HS-27A (cell line): Measurements from ENCODE around the gene KRTAP10-2.
"Not testable (repeated sequence)": the region's sequence is repeated elsewhere in the genome, so short reads cannot be mapped to it uniquely, and the experiment has no call there.

Source experiments
- DNase-seq: peaks from one replicate; pipeline ENCODE4 v3.0.0-alpha.2; 2012; ENCODE audit warnings: low read depth, missing footprints

Gene KRTAP10-2

GRCh38 chr21:44583089-44583799 is 31.9 kb upstream of the KRTAP10-2 start:
- DNase-seq, result no peak

DNA sequence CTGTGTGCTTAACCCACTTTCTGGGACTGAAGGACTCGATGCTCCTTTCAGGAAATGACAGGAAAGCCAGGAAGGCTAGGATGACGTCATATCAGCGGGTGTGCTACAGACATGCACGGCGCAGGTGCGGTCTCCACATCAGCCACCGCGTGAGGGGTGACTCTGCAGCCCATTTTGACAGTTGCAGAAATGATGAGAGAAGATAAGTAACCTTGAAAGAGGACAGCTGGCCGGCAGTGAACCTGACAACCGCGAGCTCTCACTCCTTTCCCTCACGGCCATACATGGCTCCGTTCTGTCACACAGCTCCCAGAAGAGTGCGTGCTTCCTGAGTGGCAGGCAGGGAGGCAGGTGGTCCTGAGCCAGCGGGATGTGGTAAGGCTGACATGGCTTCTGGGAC is 30.8 kb upstream of the KRTAP10-2 start:
- DNase-seq, result no peak

DNA sequence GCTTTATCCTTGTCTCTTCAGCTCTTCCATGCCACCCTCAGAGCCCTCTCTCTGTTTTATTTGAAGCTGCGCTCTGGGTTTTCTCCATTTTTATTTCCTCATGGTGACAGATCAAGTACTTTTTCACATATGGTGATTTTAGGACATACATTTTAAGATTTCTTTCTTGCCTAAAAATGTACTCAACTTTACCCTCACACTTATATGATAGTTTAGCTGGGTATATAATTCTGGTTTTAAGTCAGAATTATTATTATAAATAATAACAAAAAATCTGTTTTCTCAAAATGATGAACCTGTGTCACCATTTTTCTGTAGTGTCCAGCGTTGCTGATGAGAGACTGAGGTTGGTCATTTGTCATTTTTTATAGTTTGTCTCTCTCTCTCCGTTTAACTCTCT is 29.9 kb upstream of the KRTAP10-2 start:
- DNase-seq, result no peak

DNA sequence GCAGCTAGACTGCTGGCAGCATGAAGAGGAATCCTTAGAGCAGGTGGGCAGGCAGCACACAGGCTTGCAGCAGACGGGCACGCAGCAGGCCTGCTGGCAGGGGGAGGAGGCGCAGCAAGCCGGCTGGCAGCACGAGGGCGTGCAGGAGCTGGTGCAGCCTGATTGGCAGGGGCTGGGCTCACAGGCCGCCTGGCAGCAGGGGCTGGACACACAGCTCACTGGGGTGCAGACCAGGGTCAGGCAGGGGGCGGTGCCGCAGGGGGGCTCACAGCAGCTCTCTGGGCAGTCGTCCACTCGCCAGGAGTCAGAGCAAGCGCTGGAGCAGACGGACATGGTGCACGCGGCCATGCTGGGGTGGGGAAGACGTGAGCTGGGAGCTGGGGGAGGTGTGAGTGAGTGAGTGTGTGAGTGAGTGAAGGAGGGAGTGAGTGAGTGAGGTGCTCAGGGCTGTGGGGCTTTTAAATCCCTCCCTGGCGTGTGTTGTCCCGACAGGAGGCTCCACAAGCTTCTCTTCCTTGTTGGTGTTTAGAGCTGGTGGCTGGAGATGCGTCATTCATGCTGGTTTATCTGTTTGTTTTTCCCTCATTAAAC is 29.0 kb upstream of the KRTAP10-2 start, which contains the start of gene KRTAP10-5:
TSS of gene KRTAP10-5 (minus strand) at position 374 of the 591 bp plus-strand sequence. CDS start at position 348, 26 bp downstream.
- DNase-seq, result not testable (repeated sequence)

DNA sequence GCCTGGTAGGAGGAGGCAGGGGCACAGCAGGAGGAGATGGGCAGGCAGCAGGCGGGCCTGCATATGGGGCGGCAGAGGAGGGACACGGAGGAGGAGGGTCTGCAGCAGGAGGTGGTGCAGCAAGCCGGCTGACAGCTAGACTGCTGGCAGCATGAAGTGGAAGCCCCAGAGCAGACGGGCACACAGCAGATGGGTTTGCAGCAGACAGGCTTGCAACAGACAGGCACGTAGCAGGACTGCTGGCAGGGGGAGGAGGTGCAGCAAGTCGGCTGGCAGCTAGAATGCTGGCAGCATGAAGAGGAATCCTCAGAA is 28.5 kb upstream of the KRTAP10-2 start:
- no peak for DNase-seq

GRCh38 chr21:44579056-44579832 is 27.9 kb upstream of the KRTAP10-2 start:
- no peak for DNase-seq

DNA sequence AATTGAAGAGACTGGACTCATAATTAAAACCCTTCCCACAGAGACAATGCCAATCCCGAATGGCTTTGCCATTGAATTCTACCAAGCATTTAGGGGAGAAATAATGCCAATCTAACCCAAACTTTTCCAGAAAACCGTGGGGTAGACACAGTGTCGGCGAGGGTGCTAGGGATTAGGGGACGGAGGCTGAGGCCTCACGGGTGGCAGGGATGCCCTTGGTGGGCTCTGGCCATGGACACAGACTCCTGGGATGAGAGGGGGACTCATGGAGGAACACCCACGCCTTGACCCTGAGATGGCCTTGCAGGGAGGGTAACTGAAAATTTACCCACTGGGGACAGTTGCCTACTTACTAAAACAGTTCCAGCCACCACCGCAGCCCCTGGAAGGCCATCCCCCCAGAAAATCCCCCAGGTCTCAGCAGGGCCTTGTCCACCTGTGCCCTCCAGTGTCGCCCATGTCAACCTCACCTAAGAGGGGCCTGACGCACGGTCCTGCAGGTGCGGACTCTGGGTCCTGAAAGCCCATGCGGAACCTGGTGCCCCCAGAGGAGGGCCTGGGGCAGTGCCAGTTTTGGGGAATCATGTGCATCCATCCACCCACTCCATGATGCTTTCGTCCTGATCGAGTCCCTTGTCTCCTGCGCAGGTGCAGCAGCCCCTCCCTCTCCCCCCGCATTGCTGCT is 27.2 kb upstream of the KRTAP10-2 start:
- DNase-seq, result no peak

DNA sequence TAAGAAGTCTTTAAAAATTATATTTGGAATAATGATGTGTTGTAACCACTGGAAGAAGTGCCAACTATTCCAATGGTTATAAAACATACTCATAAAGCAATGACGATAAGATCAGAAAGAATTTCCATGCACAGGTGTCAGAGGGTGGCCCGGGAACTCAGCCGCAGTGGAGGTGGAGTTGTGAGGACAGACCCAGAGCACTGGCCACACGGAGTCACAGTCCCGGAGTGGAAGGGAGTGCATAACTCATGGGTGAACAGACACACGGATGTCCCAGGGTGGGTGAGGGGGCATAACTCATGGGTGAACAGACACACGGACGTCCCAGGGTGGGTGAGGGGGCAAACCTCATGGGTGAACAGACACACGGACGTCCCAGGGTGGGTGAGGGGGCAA is 24.7 kb upstream of the KRTAP10-2 start:
- DNase-seq, result no peak

DNA sequence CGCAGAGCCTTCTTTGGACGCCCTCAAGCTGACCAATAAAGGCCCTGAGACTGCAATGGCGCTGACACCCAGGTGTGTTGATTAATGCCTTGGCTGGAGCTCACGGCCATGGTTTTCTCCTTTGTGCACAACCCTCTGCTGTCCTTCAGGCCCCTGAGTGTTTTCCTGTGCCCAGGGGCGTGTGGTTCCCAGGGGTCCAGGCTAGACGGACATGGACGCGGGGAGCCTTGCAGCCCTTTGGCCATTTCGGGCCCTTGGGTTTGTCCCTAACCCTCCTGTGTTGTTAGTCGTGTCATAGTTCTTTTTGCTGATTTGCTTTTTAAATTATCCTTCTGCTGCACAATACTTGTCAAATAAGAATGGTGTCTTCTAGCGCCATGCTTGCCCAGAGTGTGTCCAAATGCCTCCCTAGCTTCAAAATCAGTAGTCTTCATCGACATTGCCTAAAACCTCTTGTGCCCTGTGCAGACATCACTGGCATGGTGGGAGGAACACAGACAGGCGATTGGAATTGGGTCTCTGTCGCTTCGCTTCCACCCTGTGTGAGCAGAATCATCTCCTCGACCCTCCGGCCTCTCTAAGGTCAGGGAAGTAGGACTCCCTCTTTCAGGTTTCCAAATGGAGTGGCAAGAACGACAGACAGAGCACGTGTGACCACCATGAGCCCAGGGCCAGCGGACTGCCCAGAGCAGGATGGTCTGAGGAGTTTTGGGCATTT is 24.2 kb upstream of the KRTAP10-2 start:
- DNase-seq, result no peak

- no peak for DNase-seq
Observed at GRCh38 chr21:44574457-44575306, 23.4 kb upstream of the KRTAP10-2 start.

DNA sequence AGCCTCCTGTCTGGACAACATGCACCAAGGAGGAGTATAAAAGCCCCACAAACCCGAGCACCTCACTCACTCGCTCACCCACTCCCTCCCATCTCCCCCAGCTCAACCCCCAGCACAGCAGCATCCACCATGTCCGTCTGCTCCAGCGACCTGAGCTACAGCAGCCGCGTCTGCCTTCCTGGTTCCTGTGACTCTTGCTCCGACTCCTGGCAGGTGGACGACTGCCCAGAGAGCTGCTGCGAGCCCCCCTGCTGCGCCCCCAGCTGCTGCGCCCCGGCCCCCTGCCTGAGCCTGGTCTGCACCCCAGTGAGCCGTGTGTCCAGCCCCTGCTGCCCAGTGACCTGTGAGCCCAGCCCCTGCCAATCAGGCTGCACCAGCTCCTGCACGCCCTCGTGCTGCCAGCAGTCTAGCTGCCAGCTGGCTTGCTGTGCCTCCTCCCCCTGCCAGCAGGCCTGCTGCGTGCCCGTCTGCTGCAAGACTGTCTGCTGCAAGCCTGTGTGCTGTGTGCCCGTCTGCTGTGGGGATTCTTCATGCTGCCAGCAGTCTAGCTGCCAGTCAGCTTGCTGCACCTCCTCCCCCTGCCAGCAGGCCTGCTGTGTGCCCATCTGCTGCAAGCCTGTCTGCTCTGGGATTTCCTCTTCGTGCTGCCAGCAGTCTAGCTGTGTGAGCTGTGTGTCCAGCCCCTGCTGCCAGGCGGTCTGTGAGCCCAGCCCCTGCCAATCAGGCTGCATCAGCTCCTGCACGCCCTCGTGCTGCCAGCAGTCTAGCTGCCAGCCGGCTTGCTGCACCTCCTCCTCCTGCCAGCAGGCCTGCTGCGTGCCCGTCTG is 22.5 kb upstream of the KRTAP10-2 start, which contains the start of gene KRTAP10-4:
TSS of gene KRTAP10-4 (plus strand) at position 100 of the 827 bp plus-strand sequence. CDS start at position 130, 30 bp downstream.
- not testable (repeated sequence) for DNase-seq

DNA sequence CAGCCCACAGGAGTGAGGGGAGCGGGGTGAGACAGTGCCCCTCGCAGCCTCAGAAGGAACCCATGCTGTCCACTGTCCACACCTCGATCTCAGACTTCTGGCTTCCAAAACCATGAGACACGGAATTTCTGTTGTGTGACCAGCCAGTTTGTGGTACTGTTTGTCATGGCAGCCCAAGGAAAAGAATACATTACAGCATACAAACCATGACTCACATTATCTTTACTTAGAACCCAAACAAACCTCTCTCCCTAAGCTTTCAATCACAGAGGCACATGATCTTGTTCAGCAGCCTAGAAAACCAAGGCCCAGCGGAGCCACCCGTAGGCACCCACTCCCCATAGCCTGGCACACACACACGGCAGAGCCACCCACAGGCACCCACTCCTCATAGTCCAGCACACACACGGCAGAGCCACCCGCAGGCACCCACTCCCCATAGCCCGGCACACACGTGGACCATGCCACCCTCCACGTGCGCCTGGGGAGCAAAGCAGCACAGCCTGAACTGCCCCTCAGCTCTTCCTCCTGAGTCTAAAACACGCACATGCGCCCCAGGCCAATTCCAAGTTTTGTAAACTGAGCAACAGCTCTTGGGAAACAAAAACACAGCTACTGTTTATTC is 21.8 kb upstream of the KRTAP10-2 start:
- DNase-seq, result no peak

DNA sequence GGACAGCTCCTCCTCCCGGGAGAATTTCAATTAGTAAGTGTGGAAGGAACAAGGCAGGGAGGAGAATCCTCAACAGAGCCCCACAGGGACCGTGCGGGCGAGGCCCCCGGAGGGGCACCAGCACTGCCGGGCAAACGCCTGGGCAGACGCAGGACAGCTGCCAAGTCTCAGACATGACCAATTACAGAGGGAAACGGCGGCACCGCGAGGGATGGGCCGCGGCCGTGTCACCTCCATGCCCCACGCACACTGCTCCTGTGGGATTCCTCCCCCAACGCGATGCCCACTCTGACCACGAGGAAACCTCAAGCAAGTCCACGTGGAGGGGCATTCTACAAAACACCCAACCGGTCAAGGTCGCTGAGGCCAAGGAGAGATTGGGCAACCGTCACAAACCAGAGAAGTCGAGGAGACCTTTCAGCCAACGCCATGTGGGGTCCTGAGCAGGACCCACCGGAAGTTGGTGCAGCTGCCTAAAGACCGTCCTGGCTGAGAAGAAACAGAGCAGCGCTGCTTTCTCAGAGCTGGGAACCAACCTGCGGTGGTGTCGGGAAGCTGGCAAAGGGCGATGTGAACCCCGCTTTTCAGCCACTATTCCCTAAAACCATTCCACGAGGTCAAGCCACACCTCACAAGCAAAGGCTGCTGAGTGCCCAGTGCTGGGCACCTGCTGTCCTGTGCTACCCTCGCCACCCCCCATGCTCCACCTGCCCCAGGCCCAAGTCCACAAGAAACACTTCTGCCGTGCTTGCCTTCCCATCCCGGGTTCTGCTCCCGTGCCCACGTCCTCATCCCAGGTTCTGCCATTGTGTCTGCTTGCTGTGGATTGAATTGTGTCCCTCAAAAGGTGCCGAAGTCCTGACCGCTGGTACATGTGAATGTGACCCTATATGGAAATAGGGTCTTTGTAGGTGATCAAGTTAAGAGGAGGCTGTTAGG is 20.8 kb upstream of the KRTAP10-2 start:
- DNase-seq, result no peak

GRCh38 chr21:44571296-44571695 is 20.0 kb upstream of the KRTAP10-2 start:
- no peak for DNase-seq

DNA sequence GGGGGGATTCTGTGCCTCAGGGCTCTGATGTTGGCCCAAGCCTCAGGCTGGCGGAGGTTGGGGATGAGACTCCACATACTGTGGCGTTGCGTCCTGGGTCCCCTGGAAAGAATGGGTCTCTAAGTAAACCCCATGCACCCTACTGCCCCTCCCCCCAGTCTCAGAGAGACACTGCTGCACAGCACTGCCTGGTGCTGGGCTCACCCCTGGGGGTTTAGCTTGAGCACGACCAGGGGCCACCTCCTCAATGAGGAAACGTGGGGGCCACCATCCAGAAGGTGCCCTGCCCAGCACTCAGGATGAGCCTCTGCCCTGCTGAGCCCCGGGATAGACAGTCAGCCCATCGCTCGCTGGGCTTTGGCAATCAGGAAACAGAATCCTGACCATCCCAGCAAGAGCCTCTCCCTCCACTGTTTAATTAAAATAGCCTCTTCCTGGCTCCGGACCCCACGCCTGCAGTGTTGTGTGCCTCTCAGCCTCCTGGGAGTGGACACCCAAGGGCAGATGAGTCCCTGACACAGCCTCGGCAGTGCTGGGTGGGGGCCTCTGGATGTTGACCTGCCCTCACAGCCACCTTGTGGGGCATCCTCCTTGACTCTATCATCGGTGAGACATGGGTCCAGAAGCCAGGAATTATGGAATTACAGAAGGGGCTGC is 18.7 kb upstream of the KRTAP10-2 start:
- DNase-seq, result no peak

GRCh38 chr21:44568667-44569556 is 17.6 kb upstream of the KRTAP10-2 start:
- no peak for DNase-seq

DNA sequence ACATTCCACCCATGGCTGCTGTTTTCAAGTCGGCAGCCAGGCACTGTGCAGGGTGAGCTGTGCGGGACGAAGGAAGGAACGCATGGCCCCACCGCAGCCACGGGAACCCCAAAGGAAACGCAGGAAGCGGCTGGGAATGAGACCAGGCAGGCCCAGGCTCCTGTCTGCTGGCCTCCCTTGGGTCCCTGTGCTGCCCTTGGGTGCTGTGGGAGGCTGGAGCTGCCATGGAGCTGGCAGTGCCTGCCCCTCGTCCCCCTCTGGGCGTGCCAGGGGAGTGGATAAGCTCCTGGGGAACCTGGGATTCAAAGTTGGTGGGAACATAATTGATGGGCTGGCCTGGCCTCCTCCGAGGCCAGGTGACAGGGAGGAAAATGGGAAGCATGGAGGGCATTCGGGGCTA is 17.0 kb upstream of the KRTAP10-2 start:
- no peak for DNase-seq
